NCI-H2196 treated with DMSO at 0.1 percent for 48 hours (cell line): ENCODE data around the gene JAKMIP1.

Experiments
- DNase-seq: peaks from one replicate; lab custom pipeline; 2025; ENCODE audit not compliant: unreplicated experiment; lab: John Stamatoyannopoulos, UW

Gene JAKMIP1

GRCh38 chr4:6071191-6071958, 129.0 kb downstream of the JAKMIP1 start:
- DNase-seq, result no peak

- no peak for DNase-seq
Measured at GRCh38 chr4:6069845-6070709, 130.3 kb downstream of the JAKMIP1 start.

DNA sequence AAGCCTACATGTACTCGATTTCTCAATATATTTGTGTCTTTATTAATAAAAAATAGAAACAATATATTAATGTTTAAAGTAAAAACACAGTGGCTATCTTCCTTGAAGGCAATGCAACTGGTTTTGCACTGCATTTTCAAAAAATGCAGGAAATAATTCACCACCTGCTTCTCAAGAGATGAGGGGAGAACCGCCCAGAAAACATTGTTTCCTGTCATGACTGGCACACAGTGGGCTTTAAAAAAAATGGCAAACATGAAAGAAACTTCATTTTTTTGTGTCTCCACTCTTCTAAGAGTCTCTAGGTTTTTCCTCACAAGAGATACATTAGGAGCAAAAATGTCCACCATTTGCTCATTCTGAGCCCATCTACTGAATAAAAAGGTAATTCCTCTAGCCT, 131.4 kb downstream of the JAKMIP1 start:
- DNase-seq, result no peak

DNA sequence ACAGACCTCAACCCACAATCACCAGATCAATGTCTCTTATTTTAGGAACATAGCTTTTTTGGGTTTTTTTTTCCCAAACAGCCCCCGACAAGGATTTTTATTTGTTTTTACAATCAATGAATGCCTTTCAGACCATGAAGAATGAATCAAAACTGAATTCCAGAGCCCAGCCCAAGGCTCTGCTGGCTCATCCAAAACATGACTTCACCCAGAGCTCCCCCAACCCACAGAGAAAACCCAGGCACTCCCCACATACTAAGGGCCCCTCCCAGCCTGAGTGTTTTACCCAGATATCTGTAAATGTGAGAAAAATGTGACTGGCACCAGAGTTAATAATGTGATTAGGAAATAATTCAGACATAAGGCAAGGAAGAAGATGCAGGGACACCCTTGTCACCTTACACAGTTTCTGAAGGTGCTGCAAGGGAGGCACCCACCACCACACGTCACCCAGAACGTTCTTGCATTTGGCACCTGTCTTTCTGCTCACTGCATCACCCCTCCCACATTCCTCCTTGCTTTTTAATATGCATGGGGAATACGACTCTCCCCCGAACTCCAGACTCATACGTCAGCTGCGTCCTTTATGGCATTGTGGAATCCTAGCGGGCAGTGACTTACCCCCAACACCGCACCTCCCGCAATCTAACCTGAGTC, 134.3 kb downstream of the JAKMIP1 start:
- no peak for DNase-seq

DNA sequence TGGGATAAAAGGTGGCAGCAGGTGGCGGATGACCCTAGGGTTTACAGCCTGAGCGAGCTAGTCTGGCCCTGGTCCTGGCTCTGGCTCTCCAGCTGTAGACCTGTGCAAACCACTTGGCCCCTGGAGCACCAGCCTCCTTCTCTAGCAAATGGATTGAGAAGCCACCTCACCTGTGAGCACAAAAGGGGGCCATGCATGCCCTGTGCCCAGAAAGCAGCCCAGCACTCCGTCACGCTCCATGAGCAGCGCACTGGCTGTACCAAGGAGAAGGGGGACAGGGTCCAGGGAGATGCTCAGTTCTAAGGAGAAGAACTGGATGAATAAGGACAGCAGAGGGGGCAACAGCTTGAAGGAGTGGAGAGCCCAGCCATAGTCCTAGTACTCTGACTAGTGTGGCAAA, 135.2 kb downstream of the JAKMIP1 start:
- no peak for DNase-seq

- DNase-seq, result no peak
Measured at GRCh38 chr4:6064383-6064782, 136.0 kb downstream of the JAKMIP1 start.

DNA sequence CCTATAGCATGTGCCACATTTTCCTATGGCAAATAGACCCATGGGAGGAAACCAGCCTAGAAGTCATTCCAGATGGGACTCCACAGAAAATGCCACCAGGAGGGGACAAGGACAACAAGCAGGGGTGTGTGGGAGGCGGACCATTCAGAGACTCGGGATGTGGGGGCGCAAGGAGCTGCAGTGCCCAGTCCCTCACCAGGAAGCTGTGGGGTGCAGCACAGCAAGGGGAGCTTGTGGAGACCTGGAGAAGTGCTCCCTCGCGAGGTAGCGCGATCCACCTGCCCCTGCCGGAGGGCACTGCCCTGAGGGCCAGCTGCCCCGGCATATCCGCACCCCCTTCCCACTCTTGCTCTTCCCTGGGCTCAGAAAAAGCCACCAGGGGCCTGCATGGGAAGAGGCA, 136.7 kb downstream of the JAKMIP1 start:
- DNase-seq, result no peak

GRCh38 chr4:6062133-6062532, 138.2 kb downstream of the JAKMIP1 start:
- DNase-seq, result no peak

DNA sequence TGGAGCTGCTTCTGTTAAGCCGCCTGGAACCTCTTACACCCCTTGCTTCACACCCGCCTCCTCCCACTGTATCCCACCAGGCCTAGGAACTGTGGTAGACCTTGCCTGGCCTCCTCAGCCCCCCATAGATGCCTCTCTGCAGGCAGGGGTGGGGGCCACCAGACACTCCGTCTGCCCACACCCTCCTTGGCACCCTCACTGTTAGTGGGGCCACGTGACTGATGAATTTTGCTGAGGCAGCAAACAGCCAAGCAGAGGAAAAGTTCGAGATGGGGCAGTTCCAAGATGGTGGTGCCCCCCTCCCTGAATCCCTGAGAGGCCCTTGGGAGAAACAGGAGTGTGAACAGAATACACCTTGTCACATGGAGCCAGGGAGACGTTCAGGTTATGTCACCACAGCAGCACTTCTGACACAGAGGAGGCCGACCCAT, 141.0 kb downstream of the JAKMIP1 start:
- DNase-seq, result no peak

DNA sequence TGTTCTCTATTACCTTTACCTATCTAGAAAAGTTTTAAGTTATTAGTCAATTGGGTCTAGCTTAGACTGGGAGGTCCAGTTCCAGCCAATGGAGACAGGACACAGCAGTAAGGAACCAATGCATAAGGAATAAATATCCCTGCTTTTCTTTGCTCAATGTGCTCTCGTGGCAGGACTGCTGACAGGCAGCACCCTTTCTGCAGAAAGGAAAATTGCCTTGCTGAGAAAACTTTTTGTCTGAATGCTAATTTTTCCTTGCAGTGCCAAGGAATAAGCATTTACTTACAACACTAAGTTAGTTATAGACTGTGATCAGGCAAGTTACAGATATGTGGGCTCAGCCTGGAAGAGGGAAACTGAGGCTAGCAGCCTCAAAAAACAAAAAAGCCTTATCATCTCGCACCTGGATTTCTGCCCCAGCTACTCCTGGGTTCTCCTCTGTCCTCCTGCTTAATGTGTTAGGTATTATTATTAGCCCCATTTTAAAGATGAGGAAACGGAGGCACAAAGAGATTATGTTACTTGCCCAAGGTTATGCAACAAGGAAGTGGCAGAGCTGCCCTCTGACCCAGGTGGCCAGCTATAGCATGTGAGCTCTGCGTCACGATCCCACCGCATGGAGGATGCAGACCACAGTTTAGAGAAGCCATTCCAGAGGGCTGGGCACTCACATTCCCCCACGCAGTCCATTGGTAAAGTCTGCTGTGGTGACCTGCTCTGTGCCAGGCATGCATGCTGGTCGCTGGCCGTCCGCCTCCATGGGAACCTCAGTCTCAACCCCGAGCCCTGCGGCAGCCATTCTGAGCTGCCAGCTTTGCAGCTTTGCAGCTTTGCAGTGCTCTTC, 141.6 kb downstream of the JAKMIP1 start:
- DNase-seq, result no peak

DNA sequence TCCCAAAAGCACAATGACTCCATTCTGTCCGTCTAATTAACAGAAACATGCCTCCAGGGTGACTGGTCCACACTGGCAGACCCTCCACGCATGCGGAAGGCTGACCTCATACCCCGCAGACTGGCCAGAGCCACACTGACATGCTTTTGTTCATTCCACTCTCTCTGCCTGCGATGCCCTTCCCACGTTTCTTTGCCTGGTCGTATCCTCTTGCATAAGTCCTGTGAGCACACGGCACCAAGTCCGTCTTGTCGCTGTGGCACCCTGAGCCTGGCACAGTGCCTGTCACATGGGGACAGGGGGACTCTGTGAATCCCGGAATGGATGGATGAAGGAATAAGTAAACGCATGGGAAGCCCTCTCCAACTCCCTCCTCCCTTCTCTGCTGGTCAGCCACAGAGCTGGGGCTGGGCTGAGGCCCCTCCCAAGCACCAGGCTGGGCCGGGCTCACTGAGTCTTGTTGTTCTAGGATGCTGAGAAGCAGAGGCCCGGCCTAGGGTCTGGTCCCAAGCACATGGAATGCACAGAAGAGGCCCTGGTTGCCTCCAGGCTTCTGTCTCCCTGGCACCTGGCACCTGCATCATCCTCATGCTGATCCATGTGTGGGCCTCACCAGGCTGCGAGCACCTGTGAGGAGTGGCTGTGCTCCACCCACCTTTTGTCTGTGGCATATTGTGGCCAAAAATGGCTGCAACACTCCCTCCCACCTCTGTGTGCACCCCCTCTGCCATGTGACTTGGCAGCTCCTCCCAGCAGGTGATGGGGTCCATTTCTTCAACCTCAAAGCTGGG, 143.2 kb downstream of the JAKMIP1 start:
- DNase-seq, result no peak

- DNase-seq, result no peak
Measured at GRCh38 chr4:6055436-6055835, 144.9 kb downstream of the JAKMIP1 start.

GRCh38 chr4:6055030-6055429, 145.3 kb downstream of the JAKMIP1 start:
- DNase-seq, result no peak

DNA sequence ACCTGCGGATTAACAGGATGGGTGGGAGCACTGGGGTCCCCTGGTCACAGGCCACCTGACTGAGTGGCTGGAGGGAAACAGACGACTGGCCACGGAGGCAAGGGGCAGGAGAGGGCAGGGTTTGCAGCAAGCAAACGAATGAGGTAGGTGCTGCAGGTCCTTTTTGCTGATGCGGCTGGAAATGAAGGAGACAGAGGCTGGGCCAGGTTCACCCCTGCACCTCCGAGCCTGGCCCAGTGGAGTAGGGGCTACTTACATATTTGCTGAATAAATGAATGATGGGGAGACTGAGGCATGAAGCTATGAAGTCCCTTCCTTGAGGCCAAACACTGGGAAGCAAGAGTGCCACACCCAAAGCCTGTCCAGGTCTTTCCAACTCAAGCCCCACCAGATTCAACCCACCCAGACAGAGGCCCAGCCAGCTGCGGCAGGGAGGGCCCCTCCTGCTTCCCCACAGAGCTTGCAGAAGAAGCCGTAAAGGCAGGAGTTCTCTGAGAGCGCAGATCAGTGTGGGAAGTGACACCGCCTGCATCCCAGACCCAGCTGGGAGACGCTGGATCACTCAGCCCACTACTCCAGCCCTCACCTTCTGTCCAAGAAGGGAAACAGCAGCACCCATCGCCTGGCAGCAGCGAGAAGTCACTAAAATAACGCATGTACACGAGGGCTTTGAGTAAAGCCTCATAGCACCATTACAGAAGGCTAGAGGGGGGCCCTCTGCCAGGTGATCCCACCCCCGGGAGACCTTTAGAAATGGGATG, 146.0 kb downstream of the JAKMIP1 start:
- no peak for DNase-seq

- DNase-seq, result no peak
Measured at GRCh38 chr4:6052679-6053078, 147.7 kb downstream of the JAKMIP1 start.

- no peak for DNase-seq
Measured at GRCh38 chr4:6050551-6050950, 149.8 kb downstream of the JAKMIP1 start.

DNA sequence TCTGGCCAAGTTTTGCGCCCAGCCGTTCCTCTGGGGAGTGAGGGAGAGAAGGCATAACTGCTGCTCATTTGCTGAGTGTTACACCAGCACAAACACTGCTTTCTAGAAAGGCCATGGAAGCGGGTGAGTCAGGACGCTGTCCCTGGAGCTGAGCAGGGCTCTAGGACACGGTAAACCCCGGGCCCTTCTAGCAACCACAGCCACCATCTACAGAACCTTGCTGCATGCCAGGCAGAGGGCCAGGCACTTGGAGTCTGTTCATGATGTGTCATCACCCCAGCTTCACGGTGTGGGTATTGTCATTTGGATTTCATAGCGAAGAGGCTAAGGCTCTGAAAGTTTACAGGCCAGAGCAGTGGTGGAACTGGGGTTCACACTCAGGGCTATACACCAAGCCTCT, 150.4 kb downstream of the JAKMIP1 start:
- DNase-seq, result no peak

DNA sequence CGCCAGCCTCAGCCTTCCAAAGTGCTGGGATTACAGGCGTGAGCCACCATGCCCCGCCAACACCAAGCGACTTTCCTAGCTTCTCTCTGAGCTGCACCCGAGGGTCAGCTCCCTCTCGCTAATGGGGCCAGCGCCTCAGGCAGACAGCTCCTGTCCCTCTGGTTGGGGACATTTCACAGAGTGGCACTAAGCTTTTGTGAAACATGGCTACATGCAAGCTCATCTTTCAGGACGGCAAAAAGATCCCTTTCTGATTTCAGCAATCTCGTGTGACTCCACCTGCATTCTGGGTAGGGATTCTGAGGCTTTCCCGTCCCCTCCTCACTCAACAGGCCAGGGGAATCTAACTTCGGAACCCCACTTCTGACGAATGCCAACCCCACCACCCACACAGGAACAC, 151.1 kb downstream of the JAKMIP1 start:
- DNase-seq, result no peak

DNA sequence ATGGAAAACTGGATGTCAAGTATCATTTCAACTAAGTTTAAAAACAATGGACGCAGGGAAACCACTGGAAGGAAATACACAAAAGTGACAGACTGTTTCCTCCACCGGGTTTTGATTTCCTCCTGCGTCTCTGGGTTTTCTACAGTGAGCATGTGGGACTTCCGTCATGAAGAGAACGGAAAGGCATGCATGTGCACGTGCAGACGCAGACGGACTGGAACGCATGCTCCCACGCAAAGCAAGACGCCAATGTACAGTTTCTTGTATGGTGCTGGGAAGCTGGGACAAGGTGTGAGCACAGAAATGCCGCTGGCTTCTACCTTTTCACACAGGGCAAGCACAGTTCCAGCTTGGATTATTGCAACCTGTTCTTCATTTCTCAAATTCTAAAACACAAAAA, 151.8 kb downstream of the JAKMIP1 start:
- no peak for DNase-seq
